ENCODE measurements around the gene MYO6. TPM values are rescaled to one million over a fixed set of nuclear protein-coding genes. Genes with fewer than 3 reads are reported as not detected.

MYO6 gene
- total RNA-seq, 1 donor from 2014 or later = 0.44 TPM

- CTCF ChIA-PET = no interaction called here
- H3K27me3 Mint-ChIP-seq = no peaks in the 10 kb centered on the region
- H3K36me3 Mint-ChIP-seq (ENCODE audit: low read depth) = no peaks in the 10 kb centered on the region
- intact Hi-C loops (cut with micrococcal nuclease) = no loop called here
- TF ChIP-seq CTCF (IDR thresholded peaks at IDR 0.05) = no peak
- ATAC-seq (ENCODE audit: low read depth) (no peak), DNase-seq (no peak)
- POLR2A ChIA-PET = no interaction called here
- no peak overlapping the region for H3K27ac Mint-ChIP-seq
- H3K9me3 Mint-ChIP-seq = no peaks in the 10 kb centered on the region
- H3K4me1 Mint-ChIP-seq = no peaks in the 10 kb centered on the region
- H3K4me3 Mint-ChIP-seq = no peak overlapping the region
These were observed 101.2 kb downstream of the MYO6 start for GRCh38 chr6:75850026-75850833.

GRCh38 chr6:75852721-75853120 lies 103.7 kb downstream of the MYO6 start:
- no peak for TF ChIP-seq CTCF (IDR thresholded peaks at IDR 0.05)
- intact Hi-C loops (cut with micrococcal nuclease) = no loop called here
- DNase-seq (no peak), ATAC-seq (ENCODE audit: low read depth) (no peak)
- Mint-ChIP-seq H3K36me3 (ENCODE audit: low read depth) (no peaks in the 10 kb centered on the region), H3K9me3 (no peaks in the 10 kb centered on the region), H3K27ac (no peak overlapping the region), H3K4me3 (no peak overlapping the region), H3K27me3 (no peaks in the 10 kb centered on the region), H3K4me1 (no peaks in the 10 kb centered on the region)
- ChIA-PET CTCF (no interaction called here), POLR2A (no interaction called here)

GRCh38 chr6:75853806-75854205 lies 104.8 kb downstream of the MYO6 start:
- Mint-ChIP-seq H3K27me3 (no peaks in the 10 kb centered on the region), H3K4me1 (no peaks in the 10 kb centered on the region), H3K27ac (no peak overlapping the region), H3K4me3 (no peak overlapping the region), H3K9me3 (no peaks in the 10 kb centered on the region), H3K36me3 (ENCODE audit: low read depth) (no peaks in the 10 kb centered on the region)
- DNase-seq (no peak), ATAC-seq (ENCODE audit: low read depth) (no peak)
- intact Hi-C loops (cut with micrococcal nuclease) = no loop called here
- ChIA-PET POLR2A (no interaction called here), CTCF (no interaction called here)
- TF ChIP-seq CTCF (IDR thresholded peaks at IDR 0.05) = no peak

GRCh38 chr6:75855052-75855451 lies 106.0 kb downstream of the MYO6 start:
- no peak for DNase-seq
- CTCF ChIA-PET = no interaction called here
- TF ChIP-seq CTCF (IDR thresholded peaks at IDR 0.05) = no peak

GRCh38 chr6:75856902-75857301 lies 107.9 kb downstream of the MYO6 start:
- ATAC-seq (ENCODE audit: low read depth) = no peak
- no peak overlapping the region for H3K4me3 Mint-ChIP-seq
- CTCF ChIA-PET = no interaction called here
- no peak for DNase-seq
- no peaks in the 10 kb centered on the region for H3K4me1 Mint-ChIP-seq
- no peak for TF ChIP-seq CTCF (IDR thresholded peaks at IDR 0.05)
- intact Hi-C loops (cut with micrococcal nuclease) = loop anchor here (5.0 kb wide), 1 partner anchor 1005 kb away; no protein-coding TSS in a partner anchor
- H3K27ac Mint-ChIP-seq = no peak overlapping the region
- no peaks in the 10 kb centered on the region for H3K27me3 Mint-ChIP-seq
- no peaks in the 10 kb centered on the region for H3K36me3 Mint-ChIP-seq (ENCODE audit: low read depth)
- POLR2A ChIA-PET = no interaction called here
- no peaks in the 10 kb centered on the region for H3K9me3 Mint-ChIP-seq

More at GRCh38 chr6:75855052-75855451, 106.0 kb downstream of the MYO6 start:
- no peaks in the 10 kb centered on the region for H3K36me3 Mint-ChIP-seq (ENCODE audit: low read depth)
- H3K4me1 Mint-ChIP-seq = no peaks in the 10 kb centered on the region
- POLR2A ChIA-PET = no interaction called here
- H3K4me3 Mint-ChIP-seq = no peak overlapping the region
- H3K27me3 Mint-ChIP-seq = no peaks in the 10 kb centered on the region
- ATAC-seq (ENCODE audit: low read depth) = no peak
- intact Hi-C loops (cut with micrococcal nuclease) = loop anchor here (5.0 kb wide), 1 partner anchor 1007 kb away; no protein-coding TSS in a partner anchor
- no peak overlapping the region for H3K27ac Mint-ChIP-seq
- no peaks in the 10 kb centered on the region for H3K9me3 Mint-ChIP-seq

All from activated B cell treated with CpG ODN at 0.5 μM for 24 hours (primary cell).